IPS-18c (cell line): ENCODE measurements around the gene CENPL.
A peak's percentile ranks its signal among the peaks of the same experiment; 100 is the strongest.
"Not testable (repeated sequence)": the region's sequence is repeated elsewhere in the genome, so short reads cannot be mapped to it uniquely, and the experiment has no call there.

Experiments used
- H3K4me3 ChIP-seq: 2 replicates; pipeline ENCODE4 v1.7.0; 2013; ENCODE audit warnings: low read depth, mild to moderate bottlenecking, low read length, moderate library complexity; ENCODE audit not compliant: insufficient read depth
- H3K9me3 ChIP-seq: one replicate; pipeline ENCODE4 v1.6.1; 2013; ENCODE audit warnings: mild to moderate bottlenecking, low read length, moderate library complexity; ENCODE audit not compliant: control insufficient read depth, insufficient read depth

The CENPL gene

DNA sequence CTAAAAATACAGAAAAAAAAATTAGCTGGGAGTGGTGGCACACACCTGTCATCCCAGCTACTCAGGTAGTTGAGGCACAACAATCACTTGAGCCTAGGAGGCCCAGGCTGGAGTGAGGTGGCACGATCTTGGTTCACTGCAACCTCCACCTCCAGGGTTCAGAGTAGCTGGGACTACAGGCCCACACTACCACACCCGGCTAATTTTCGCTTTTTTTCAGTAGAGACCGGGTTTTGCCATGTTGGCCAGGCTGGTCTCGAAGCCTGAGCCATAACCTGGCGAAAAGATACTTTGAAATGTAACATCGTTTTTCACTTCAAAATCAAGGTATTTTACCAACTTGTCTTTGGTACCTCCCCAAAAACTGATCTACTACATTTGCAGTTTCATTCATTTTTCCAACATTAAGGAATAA, 37.1 kb upstream of the CENPL start:
- Histone ChIP-seq H3K9me3 (no peaks in the 10 kb centered on the region), H3K4me3 (no peak overlapping the region)

DNA sequence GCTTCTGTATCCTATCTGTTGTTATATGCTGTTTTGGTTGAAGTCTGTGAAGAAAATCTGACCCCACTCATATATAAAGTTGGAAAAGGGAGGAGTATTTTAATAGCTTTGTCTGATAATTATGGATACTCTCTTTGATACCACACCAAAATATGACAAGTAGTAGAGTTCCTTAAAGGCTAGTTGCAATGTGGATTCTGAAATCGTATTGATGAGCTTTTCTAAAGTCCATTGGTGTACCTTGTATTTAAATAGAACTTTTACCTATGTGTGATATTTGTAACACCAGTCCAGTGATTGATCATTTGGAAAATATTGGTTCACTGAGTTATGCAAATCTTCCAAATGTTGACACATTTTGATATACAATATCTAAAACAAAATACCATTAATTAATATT, 35.4 kb upstream of the CENPL start:
- Histone ChIP-seq H3K4me3 (no peak overlapping the region), H3K9me3 (no peaks in the 10 kb centered on the region)

DNA sequence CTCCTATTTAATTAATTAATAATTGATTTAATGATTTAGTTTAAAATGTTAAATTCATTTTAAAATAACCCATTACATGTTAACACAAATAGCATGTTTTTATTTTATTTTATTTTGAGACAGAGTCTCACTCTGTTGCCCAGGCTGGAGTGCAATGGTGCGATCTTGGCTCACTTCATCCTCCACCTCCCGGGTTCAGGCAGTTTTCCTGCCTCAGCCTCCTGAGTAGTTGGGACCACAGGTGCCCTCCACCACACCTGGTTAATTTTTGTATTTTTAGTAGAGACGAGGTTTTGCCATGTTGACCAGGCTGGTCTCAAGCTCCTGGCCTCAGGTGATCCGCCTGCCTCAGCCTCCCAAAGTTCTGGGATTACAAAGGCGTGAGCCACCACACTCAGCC, 34.9 kb upstream of the CENPL start:
- not testable (repeated sequence) for H3K4me3 ChIP-seq, H3K9me3 ChIP-seq

DNA sequence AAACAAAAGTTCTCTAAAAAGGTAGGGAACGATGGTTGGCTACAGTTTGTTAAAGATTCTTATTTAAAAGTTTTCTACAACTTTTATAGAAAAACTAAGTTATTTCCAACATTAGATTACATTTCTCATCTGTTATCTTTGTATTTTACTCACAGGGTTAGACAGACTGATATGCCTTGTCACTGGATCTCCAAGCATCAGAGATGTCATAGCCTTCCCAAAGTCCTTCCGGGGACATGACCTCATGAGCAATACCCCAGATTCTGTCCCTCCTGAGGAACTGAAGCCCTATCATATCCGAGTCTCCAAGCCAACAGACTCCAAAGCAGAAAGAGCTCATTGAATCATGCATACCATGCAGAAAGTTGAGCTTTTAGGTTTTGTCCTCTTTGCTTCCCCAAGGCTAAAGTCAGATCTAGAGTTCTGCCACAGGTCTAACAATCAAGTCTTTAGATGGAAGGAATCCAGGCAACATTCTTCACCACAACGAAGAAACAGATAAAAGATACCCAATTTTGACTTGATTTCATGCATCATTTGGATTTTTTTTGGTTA, 32.8 kb upstream of the CENPL start:
- H3K9me3 ChIP-seq: no peaks in the 10 kb centered on the region
- no peak overlapping the region for H3K4me3 ChIP-seq

DNA sequence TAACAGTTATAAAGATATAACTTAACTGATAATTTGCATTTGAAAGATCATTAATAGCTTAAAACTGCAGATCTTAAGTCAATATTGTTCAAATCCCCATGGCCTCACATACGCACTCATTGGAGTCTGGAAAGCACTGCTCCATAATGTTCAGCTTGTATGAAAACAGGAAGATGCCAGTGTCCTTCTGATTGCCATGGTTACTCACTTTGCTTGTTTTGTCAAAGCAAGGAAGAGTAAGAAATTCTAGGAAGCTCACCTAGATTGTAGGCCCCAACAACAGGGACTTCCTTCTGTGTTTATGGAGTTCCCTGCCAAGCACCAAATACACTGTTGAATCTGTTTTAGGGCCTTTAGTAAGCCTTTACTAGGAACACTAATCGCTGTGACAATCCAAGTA, 32.2 kb upstream of the CENPL start:
- Histone ChIP-seq H3K9me3 (no peaks in the 10 kb centered on the region), H3K4me3 (no peak overlapping the region)

DNA sequence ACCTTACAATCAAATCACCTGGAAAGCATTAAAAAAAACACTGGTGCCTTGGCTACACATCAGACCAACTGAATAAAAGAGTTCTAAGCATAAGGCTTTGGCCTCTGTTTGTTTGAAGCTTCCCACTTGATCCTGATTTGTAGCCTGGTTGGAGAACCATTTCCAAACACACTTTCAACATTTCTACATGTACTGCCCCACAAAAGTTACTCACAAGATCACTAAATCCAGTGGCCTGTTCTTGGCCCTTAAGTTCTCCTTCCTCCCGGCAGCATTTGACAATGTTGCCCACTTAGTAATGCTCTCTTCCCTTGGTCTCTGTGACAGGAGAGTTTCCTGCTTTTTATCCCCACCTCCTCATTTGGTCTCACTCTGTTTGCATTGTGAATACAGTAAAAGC, 31.3 kb upstream of the CENPL start:
- Histone ChIP-seq H3K9me3 (no peaks in the 10 kb centered on the region), H3K4me3 (no peak overlapping the region)

DNA sequence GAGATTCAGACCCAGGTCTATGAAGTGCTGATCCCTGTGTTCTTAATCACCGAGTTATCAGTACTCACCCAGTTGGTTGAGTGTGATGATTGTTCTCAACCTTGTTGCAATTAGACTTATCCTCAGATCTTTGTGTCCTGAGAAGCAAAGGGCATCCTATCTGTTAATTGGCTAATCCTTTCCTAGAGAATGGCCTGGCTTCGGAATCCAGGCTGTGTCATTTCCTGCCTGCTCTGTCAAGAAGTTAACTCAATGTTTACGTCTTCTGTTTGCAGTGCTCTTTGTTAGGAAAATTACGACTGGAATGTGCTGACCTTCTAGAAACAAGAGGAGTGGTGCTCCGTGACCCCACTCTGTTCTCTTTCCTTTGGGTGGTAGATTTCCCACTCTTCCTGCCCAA, 28.4 kb upstream of the CENPL start:
- no peaks in the 10 kb centered on the region for H3K9me3 ChIP-seq
- no peak overlapping the region for H3K4me3 ChIP-seq

DNA sequence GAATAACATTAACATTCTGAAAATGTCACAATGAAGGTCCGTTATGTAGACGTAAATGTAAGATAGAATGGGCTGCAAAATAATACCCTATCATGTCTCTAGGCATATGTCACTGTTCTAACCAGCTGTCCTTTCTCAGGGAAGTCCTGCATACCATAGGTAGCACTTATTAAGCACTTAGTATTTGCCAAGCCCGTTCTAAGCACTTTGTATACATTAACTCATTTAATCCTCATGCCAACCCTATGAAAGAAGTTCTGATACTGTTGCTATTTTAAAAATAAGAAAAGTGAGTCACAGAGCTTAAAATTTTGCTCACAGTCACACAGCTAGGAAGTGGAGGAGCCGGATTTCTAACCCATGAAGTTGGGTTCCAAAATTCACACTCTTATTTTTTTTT, 27.4 kb upstream of the CENPL start:
- Histone ChIP-seq H3K9me3 (no peaks in the 10 kb centered on the region), H3K4me3 (no peak overlapping the region)

DNA sequence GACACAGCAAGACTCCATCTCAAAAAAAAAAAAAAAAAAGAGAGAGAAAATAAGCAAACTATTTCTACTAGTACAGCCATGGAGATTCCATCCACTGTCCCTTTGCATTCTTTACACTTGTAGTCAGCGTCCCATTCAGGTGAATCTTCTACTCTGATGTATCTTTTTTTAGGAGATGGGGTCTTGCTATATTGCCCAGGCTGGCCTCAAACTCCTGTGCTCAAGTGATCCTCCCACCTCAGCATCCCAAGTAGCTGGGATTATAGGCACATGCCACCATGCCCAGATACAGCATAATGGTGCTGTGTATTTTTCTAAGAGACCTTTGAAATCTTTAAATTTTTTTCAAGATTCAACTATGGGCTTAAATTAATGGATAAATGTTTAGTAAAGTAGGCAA, 8.1 kb upstream of the CENPL start:
- Histone ChIP-seq H3K4me3 (no peak overlapping the region), H3K9me3 (no peaks in the 10 kb centered on the region)

DNA sequence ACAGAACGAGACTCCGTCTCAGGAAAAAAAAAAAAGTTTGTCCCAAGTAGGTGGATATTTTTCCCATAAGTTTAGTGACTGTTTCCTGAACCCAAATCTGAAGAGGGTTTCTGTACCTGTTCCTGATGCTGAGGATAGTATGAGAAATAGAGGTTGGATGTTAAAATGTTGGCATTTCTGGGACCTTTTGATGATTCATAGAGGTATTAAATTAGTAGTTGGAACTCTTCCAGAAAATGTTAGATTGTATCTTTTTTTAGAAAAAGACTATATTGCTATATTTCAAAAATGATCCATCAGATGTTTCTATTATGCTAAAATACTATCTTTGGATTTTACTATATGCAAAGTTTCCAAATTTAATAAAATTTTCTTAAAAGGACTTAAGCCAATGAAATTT, 2.9 kb upstream of the CENPL start:
- no peaks in the 10 kb centered on the region for H3K9me3 ChIP-seq

DNA sequence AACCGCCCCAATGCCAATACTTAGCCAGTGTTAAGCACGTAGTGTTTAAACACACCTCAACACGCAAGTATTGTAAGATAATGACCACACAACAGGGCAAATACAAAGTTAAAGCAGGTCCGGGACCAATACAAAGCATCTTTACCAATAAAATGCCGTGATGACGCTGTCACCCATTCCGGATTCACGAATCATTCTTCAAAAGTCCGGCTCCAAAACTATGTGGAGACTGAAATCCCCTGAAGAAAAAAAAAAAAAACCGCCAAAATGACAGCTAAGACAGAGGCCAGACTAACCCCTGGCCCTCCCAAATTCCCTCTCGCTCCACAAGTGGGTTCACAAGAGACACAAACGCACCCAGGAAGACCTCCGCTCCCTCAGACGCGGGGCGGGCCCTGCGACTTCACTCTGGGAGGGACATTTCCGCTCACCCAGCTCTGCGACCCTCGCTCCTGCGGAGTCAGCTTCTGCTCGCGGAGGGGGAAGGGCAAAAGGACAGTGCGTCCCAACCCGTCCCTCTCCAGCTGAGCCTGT, 835 bp downstream of the CENPL start:
- Histone ChIP-seq H3K9me3 (no peaks in the 10 kb centered on the region), H3K4me3 (peak overlapping the region; percentile 79)

More for the DNA sequence above, 2.9 kb upstream of the CENPL start:
- no peak overlapping the region for H3K4me3 ChIP-seq

DNA sequence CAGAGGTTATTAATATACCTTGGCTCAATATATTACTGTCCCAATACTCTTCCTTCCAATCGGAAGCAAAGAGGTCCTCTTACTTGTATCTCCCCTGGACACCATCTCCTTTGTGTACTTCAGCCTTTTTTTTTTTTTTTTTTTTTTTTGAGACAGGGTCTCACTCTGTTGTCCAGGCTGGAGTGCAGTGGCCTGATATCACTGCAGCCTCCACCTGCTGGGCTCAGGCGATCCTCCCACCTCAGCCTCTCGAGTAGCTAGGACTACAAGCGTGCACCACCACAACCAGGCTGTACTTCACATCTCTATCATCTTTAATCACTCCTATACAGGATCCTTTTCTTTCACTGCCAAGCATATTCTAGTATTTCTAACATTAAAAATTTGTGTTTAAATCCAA, 3.0 kb downstream of the CENPL start:
- no peak overlapping the region for H3K4me3 ChIP-seq
- no peaks in the 10 kb centered on the region for H3K9me3 ChIP-seq

DNA sequence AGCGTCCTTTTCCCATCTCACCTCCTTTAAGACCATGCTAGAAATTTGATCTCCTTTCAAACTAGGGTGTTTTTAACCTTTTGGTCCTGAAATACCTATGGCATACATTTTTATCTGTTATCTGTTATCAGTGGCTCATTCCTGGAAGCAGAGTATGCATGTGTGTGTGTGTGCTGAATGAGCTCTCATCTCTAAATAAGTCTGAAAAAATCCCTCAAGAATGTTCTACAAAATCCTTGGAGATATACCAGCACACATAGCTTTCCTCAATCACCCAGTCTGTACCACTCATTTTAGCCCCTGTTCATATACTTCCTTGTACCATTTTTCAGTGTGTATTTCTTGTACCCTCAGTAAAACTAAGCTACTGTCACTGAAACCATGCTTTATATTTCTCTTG, 6.2 kb downstream of the CENPL start:
- H3K9me3 ChIP-seq: no peaks in the 10 kb centered on the region
- H3K4me3 ChIP-seq: no peak overlapping the region

DNA sequence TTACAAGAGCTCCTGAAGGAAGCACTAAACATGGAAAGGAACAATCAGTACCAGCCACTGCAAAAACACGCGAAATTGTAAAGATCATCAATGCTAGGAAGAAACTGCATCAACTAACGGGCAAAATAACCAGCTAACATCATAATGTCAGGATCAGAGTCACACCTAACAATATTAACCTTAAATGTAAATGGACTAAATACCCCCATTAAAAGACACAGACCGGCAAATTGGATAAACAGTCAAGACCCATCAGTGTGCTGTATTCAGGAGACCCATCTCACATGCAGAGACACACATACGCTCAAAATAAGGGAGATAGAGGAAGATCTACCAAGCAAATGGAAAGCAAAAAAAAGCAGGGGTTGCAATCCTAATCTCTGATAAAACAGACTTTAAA, 11.0 kb downstream of the CENPL start:
- not testable (repeated sequence) for H3K9me3 ChIP-seq, H3K4me3 ChIP-seq

DNA sequence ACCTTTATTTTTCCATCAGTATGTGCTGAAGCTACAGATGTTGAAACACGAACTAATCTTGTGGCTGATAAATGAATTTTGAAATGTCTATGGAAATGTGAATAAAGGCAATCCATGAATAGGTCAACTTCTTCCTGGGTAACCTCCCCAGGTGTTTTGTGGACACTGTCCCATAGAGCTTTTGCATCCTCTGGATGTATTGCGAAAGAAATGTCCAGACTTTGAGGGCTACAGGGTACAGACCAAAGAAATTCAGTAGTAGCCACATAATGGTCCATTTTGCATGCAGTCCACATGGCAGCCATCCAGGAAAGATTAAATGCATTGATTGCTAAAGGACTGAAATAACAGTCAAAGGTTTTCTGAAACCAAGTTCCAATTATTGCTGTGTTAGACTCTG, 21.7 kb downstream of the CENPL start:
- Histone ChIP-seq H3K4me3 (no peak overlapping the region), H3K9me3 (no peaks in the 10 kb centered on the region)

DNA sequence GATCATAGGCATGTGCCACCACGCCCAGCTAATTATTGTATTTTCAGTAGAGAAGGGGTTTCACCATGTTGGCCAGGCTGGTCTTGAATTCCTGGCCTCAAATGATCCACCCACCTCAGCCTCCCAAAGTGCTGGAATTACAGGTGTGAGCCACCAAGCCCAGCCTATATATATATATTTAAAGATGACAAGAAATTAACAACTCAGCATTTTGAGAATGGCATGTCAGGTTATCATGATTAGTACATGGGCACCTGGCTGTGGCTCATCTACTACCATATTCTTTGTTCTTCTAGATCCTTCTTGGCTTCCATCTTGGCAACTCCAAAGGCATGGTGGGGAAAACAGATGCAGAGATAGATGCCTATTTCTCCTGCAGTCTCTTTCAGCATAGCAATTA, 24.7 kb downstream of the CENPL start:
- not testable (repeated sequence) for H3K4me3 ChIP-seq, H3K9me3 ChIP-seq

DNA sequence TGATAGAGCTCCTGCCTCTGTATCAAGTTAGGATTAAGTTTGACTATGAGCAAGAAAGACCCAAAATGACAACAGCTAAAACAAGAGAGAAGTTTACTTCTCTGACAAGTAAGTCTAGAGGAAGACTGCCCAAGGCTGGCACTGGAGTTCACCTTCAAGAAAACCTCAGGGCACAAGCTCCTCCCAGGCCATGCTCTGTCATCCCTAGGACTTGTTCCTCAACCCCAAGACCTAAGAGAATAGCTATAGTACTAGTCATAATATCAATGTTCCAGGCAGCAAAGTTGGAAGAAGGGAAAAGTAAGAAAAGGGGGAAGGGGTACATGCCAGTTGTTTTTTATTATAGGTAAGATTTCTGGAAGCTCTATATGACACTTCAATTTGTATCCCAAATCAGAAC, 26.6 kb downstream of the CENPL start:
- H3K4me3 ChIP-seq: no peak overlapping the region
- H3K9me3 ChIP-seq: no peaks in the 10 kb centered on the region

DNA sequence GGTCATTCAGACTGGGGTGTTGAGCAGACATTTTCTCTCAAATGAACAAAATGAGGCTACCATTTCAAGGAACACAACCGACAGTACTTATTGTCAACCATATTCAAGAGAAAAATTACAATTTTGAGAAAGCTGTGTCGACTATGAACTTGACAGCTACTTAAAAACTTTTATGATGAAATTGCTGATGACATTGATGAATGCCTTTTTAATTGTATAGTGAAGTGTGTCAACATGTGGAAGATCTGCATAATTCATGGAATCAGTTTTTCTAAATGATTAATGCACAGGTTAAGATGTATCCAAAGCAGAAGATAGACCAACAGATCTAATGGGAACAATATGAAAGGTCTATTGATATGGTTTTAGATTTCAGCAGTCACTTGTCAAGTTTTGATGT, 34.8 kb downstream of the CENPL start:
- H3K9me3 ChIP-seq: no peaks in the 10 kb centered on the region

DNA sequence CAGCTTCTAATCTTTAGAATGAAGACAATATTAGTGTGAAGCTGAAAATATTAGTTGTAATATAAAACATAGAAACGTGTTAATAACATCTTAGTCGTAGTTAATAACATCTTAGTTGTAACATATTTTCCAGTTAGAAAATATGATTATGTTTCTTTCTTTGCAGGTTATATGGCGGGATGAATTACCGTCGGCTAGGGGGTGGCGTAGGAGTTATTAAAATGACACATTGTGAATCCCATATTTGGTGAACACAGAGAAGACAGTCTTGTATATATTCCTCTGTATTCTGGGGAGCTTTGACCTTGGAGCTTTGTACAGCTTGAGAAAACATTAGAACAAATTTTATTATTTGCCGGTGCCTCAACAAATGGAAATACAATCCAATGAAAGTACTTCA, 39.7 kb downstream of the CENPL start:
- Histone ChIP-seq H3K9me3 (no peaks in the 10 kb centered on the region), H3K4me3 (no peak overlapping the region)

More for the DNA sequence above, 34.8 kb downstream of the CENPL start:
- no peak overlapping the region for H3K4me3 ChIP-seq
